A549 (cell line): ENCODE results near the gene TERF2IP.

ENCODE experiments used
- BHLHE40 ChIP-seq: IDR thresholded peaks from 2 replicates; pipeline ENCODE4 v1.6.1; 2012; ENCODE audit warnings: low read depth, low read length, inconsistent platforms
- CTCF ChIP-seq: fragments of >200 bp; sonication (Bioruptor Twin); formaldehyde crosslinking; IDR thresholded peaks from 3 replicates; pipeline ENCODE4 v1.5.1; 2016
- EHMT2 ChIP-seq: fragments of 200-600 bp; sonication (generic); IDR thresholded peaks from 2 replicates; pipeline ENCODE4 v1.6.1; 2016; ENCODE audit warnings: antibody characterized with exemption, low read depth, mild to moderate bottlenecking, moderate library complexity
- EP300 ChIP-seq, 2 experiments: fragments of >200 bp; sonication (Bioruptor Twin); formaldehyde crosslinking; IDR thresholded peaks; 2 replicates in 1 of 2; 3 replicates in 1 of 2; pipeline ENCODE4 v1.6.1; 2016 to 2017
- MYC ChIP-seq: IDR thresholded peaks from 2 replicates; pipeline ENCODE4 v1.6.1; 2012; ENCODE audit warnings: mild to moderate bottlenecking, inconsistent platforms, low read length, improper control_type of control experiment, borderline replicate concordance
- REST ChIP-seq: fragments of 200-600 bp; sonication (generic); IDR thresholded peaks from 2 replicates; pipeline ENCODE4 v1.6.1; 2016; ENCODE audit warnings: antibody characterized with exemption, mild to moderate bottlenecking, moderate library complexity
- SREBF2 ChIP-seq: fragments of 450-650 bp; IDR thresholded peaks from 2 replicates; pipeline ENCODE4 v1.6.1; 2014; ENCODE audit warnings: mild to moderate bottlenecking, moderate library complexity
- ZC3H11A ChIP-seq: fragments of 450-650 bp; IDR thresholded peaks from 2 replicates; pipeline ENCODE4 v1.6.1; 2014; ENCODE audit warnings: antibody characterized with exemption, mild to moderate bottlenecking

GRCh38 chr16:75624921-75625334 lies 22.6 kb upstream of the TERF2IP start:
- TF ChIP-seq CTCF (no peak), EP300 (IDR thresholded peaks at IDR 0.05) (no peak), SREBF2 (no peak), ZC3H11A (no peak), EHMT2 (no peak), BHLHE40 (no peak), MYC (no peak), REST (no peak)
